GM12801 (cell line): Measurements from ENCODE around the gene SAE1.

ENCODE experiments used
- TF ChIP-seq, protein P1 (sequence below): IDR thresholded peaks from one replicate; pipeline ENCODE4 v1.5.1; 2011; ENCODE audit warnings: control low read depth; ENCODE audit not compliant: insufficient read length; ENCODE audit errors: extremely low read depth

The SAE1 gene

DNA sequence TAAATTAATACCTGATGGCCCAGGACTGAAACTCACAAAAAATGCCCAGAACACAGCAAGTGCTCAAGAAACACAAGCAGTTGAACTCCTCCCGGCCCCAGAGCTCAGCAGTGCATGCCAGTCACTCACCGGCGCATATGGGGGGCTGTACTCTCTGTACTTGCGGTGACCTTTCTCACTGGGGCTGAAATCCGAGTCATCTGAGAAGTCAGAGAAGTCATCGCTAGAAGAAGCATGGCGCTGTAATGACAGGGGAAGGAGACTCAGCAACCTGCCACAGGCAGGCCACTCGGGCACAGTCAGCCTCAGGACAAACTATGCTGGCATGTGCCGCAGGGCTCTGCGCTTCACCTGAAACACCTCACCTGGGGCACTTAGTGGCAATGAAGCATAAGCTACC lies 36.8 kb upstream of the SAE1 start:
- TF ChIP-seq, protein P1, sequence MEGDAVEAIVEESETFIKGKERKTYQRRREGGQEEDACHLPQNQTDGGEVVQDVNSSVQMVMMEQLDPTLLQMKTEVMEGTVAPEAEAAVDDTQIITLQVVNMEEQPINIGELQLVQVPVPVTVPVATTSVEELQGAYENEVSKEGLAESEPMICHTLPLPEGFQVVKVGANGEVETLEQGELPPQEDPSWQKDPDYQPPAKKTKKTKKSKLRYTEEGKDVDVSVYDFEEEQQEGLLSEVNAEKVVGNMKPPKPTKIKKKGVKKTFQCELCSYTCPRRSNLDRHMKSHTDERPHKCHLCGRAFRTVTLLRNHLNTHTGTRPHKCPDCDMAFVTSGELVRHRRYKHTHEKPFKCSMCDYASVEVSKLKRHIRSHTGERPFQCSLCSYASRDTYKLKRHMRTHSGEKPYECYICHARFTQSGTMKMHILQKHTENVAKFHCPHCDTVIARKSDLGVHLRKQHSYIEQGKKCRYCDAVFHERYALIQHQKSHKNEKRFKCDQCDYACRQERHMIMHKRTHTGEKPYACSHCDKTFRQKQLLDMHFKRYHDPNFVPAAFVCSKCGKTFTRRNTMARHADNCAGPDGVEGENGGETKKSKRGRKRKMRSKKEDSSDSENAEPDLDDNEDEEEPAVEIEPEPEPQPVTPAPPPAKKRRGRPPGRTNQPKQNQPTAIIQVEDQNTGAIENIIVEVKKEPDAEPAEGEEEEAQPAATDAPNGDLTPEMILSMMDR: no peak

DNA sequence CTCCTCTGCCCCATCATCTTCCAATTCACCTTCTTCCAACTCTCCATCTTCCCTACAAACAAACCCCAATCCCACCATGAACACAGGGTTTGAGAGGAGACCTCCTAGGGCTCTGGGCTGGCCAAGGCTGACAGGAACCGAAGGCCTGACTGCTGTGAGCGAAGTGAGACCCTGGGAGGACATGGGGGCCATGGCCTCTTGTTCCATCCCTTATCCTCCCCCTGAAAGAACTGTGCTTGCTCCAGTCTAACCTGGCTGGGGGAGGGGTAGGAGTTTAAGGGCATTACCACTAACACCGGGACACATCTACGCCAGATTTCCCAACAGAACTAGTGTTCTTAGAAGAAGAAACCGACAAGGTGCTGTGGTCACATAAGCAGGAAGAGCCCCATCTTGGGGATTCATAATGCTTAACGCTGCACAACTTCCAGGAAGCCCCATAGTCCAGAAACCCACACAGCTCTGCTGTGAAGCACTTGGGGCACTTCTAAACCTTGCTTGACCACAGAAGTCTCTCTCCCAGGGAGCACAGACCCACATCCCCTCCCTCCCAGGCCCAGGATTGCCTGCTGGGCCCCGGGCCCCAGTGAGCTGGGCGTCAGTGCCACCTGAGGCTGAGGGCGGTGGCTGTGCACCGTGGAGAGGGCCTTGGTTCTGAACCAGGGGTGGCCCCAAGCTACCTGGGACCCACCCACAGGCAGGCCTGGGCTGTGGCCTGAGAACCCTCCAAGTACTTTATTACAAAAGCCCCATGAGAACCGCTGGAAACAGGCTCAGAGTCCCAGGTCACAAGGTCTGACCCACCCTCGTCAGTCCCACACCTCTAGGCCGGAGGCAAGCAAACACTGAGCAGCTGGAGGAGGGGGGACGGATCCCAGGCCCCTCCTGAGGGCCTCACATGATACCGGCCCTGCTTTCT lies 35.8 kb upstream of the SAE1 start:
- TF ChIP-seq, protein P1: no peak

DNA sequence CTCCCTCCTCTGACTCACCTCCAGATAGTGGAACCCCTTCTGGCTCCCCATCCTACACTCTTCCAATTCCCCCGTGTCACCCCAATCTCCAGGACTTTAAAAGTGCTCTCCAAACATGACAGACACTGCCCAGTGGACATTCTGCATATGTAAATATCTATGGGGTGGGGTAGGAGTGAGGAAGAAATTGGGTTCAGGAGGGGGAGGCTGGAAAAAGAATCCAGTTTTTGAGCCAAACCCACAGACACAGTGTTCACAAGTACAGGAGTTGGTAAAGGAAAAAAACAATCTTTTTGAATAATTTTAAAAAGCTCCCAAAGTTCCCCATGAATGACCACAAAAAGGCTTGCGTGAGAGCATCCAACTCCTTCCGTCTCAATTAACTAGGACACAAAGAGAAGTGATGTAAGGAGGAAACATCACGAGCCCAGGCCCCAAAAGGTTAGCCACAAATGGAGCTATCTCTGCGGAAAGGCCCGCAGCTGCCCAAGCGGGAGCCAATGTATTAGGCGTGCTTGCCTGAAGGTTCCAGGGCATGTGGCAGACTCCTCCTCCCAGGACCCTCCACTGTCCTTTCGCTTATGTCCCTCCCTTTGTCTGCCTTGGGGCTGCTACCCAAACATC lies 35.0 kb upstream of the SAE1 start:
- TF ChIP-seq, protein P1: no peak

DNA sequence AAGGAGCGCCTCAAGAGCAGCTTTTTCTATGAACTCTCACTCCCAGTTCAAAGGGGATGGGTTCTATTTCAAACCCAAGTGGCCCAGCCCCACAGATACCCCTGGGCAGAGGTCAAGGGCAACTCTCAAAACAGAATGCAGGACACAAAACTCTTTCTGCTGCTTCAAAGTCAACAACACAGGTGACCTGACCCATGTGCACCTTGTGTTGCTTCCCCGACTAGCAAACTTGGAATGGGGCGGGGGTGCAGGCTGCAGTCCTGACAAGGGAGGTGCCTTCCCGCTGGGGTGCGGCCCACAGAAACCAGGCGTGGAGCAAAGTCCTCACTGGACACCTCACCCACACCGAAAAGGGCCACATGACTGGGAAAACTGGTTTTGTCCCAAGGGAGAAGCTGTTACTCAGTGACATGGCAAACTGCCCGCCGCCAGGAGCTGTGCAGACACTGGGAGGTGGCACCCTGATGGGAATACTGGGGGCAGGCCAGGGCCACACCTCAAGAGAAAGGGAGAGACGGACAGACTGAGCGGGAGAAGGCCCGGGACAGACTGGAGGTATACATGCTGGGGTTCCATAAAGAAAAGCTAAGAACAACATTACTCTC lies 34.4 kb upstream of the SAE1 start:
- TF ChIP-seq, protein P1: no peak

DNA sequence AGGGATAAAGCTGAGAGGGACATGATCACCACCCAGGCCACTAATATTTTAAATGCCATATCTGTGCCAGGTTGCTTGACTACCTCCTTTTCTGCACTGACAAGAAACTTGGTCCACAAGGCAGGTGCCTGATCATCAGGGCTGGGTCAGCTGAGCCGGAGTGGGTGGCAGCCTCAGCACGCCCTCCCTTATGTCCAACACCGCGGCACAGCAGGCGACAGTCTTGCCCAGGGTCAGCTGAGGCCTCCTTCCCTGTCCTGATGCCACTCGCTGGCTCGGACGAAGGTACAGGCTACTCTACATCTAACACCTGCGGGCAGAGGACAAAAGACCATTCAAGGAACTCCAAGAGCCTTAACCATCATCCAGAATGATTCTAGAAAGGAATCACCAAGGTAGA lies 33.9 kb upstream of the SAE1 start:
- TF ChIP-seq, protein P1: no peak

DNA sequence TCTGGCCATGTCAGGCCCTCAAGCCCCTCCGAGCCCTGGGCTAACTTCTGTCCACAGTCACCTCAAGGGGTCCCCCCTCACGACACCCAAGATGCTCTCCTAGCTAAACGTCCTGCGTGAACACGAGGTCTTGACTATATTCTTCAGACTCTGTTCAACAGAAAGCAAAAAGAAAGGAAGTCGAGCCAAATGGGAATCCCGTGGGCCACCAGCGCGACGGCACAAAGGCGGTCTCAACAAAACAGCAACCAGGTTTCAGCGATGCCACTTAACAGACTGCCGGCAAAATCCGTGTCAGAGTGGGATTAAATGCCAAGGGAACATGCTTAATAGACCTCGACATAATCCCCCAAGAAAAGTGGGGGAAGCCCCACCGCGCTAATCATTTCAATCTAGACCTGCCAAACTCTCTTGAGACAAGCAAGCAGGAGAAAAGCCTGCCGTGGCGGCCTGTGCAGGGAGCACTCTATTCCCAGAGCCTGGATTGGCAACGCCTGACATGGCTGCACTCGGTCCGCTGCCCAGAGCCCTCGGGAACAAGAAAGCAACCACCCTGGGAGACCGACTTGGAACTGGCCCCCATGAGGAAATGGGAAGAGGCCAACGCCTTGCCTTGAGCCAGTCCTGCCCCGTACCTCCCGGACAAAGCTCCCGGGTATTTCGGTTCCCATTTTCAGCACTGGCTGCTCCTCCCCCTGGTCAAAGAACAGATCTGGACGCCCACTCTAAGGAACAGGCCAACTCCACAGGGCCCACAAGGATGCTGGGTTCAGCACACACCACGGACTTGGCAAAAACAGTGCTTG lies 33.0 kb upstream of the SAE1 start:
- TF ChIP-seq, protein P1: no peak

DNA sequence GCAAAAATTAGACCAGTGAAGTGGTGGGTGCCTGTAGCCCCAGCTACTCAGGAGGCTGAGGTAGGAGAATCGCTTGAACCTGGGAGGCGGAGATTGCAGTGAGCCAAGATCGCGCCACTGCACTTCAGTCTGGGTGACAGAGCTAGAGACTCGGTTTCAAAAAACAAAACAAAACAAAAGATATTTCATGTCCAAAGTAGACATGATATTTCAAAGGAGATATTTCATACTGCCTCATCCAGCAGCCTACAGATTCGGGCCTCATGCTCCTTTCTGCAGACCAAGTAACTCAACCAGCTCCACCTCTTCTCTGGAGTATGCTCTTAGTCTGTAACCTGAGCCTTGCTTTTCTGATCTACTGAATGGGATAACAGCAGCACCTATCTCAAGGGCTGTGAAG lies 32.0 kb upstream of the SAE1 start:
- TF ChIP-seq, protein P1: no peak
